ENCODE results near the gene CCL7. TPM values are rescaled to one million over a fixed set of nuclear protein-coding genes. Genes with fewer than 3 reads are reported as not detected.

Gene CCL7
- 0.38 TPM in 1 of 2 replicates, not detected in the other for total RNA-seq

DNA sequence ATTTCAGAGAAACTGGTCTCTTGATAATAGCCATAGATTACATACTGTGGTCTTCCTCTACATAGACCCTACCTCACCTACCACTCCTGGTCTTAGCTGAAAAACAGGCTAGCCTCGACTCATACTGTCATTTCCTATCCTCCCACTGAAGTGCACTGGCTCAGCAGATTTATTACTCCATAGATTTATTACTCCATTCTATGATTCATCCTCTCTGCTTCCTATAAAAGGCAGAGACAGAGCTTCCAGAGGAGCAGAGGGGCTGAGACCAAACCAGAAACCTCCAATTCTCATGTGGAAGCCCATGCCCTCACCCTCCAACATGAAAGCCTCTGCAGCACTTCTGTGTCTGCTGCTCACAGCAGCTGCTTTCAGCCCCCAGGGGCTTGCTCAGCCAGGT lies at the start of gene CCL7:
CCL7 (plus strand) TSS at position 253 of the 400 bp plus-strand sequence; CDS start at position 323, 70 bp downstream.

DNA sequence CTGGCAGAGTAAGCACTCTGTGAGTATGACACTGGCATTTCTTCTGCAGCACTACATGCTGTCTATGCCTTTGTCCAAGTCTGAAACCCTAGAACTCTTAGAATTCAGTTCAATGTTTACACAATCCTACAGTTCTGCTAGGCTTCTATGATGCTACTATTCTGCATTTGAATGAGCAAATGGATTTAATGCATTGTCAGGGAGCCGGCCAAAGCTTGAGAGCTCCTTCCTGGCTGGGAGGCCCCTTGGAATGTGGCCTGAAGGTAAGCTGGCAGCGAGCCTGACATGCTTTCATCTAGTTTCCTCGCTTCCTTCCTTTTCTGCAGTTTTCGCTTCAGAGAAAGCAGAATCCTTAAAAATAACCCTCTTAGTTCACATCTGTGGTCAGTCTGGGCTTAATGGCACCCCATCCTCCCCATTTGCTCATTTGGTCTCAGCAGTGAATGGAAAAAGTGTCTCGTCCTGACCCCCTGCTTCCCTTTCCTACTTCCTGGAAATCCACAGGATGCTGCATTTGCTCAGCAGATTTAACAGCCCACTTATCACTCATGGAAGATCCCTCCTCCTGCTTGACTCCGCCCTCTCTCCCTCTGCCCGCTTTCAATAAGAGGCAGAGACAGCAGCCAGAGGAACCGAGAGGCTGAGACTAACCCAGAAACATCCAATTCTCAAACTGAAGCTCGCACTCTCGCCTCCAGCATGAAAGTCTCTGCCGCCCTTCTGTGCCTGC lies 15.2 kb upstream of the CCL7 start, which contains the start of gene CCL2:
CCL2 (plus strand) TSS at position 635 of the 730 bp plus-strand sequence; CDS start at position 700, 65 bp downstream.

GRCh38 chr17:34285286-34285792 lies 15.3 kb downstream of the CCL7 start, which contains the start of gene CCL11:
TSS of gene CCL11 (plus strand) at chr17:34285742. CDS start at chr17:34285809, 67 bp downstream.

GRCh38 chr17:34319039-34319483 lies 49.0 kb downstream of the CCL7 start, which contains the start of gene CCL8:
TSS of gene CCL8 (plus strand) at chr17:34319435. CDS start at chr17:34319502, 67 bp downstream.

Other genes with a start within 250 kb of the CCL7 start
- 153 and 310 TPM in 2 replicates for gene CCL2, start 14.9 kb upstream of the CCL7 start, total RNA-seq
- gene CCL11, start 15.5 kb downstream of the CCL7 start, total RNA-seq: not detected in 2 replicates
- 0.13 and 0.16 TPM in 2 replicates for gene CCL8, start 49.2 kb downstream of the CCL7 start, total RNA-seq
- gene CCL13, start 86.3 kb downstream of the CCL7 start, total RNA-seq: not detected in 2 replicates
- not detected in 2 replicates for gene CCL1, start 93.0 kb downstream of the CCL7 start, total RNA-seq

Data from bladder microvascular endothelial cell (primary cell).